Measurements from ENCODE around the gene TNNI3K. TPM values are rescaled to one million over a fixed set of nuclear protein-coding genes. Genes with fewer than 3 reads are reported as not detected.

The TNNI3K gene
- total and polyA plus RNA-seq, 2 of the 8 experiments (the other 6 are each of a cell fraction or from before 2014, with no cell fraction given), result 0.41 to 0.48 TPM

GRCh38 chr1:74237035-74237434 lies 1.8 kb downstream of the TNNI3K start:
- Histone ChIP-seq H4K20me1 (replicated peaks in 1 of 2; ENCODE audit: control insufficient read depth in 1 of 2, insufficient read depth in 2 of 2, low read length in 2 of 2) (no peaks in the 10 kb centered on the region), H3K4ac (replicated peaks; ENCODE audit: insufficient read length, low read depth, low read length) (no peak overlapping the region), H3K4me3 (ENCODE audit: extremely low read depth in 1 of 4, insufficient read depth in 2 of 4, low read depth in 3 of 4, low read length in 4 of 4) (no peak overlapping the region), H3K36me3 (ENCODE audit: control insufficient read depth in 2 of 4, insufficient read depth in 4 of 4, low read length in 3 of 4) (no peaks in the 10 kb centered on the region), H2AK5ac (ENCODE audit: low read depth, low read length) (no peak overlapping the region), H2AFZ (ENCODE audit: low read length) (no peak overlapping the region), H3K14ac (ENCODE audit: insufficient read length) (no peak overlapping the region), H2BK15ac (ENCODE audit: low read length) (no peak overlapping the region), H4K8ac (ENCODE audit: extremely low read depth, insufficient read depth, low read length) (no peak overlapping the region), H3K9ac (replicated peaks in 1 of 4; ENCODE audit: extremely low read depth in 1 of 4, low read depth in 3 of 4, low read length in 3 of 4) (no peak overlapping the region), H3K9me3 (ENCODE audit: insufficient read depth in 2 of 2, low read depth in 1 of 2, low read length in 1 of 2) (no peaks in the 10 kb centered on the region), H3K4me1 (replicated peaks in 1 of 4; ENCODE audit: control insufficient read depth in 3 of 4, insufficient read depth in 4 of 4, low read length in 3 of 4) (no peaks in the 10 kb centered on the region), H2BK120ac (replicated peaks; ENCODE audit: low read depth, low read length) (no peak overlapping the region), H2BK20ac (ENCODE audit: low read length) (no peak overlapping the region), H3K23me2 (ENCODE audit: low read depth, low read length) (no peaks in the 10 kb centered on the region; the same call in 1 of the 2 replicates), H4K91ac (replicated peaks; ENCODE audit: insufficient read length, low read length) (no peak overlapping the region), H3K79me1 (ENCODE audit: low read depth, low read length) (no peaks in the 10 kb centered on the region), H2BK5ac (ENCODE audit: low read depth, low read length) (no peak overlapping the region), H3K18ac (ENCODE audit: extremely low read depth, low read length) (no peak overlapping the region), H3K4me2 (ENCODE audit: insufficient read depth in 1 of 2, low read depth in 2 of 2, low read length in 2 of 2) (no peak overlapping the region), H3K56ac (replicated peaks; ENCODE audit: insufficient read length, low read depth, low read length) (no peak overlapping the region), H3K27ac (ENCODE audit: low read depth, low read length) (no peak overlapping the region), H2BK12ac (ENCODE audit: low read depth, low read length) (no peak overlapping the region), H3K79me2 (ENCODE audit: control insufficient read depth in 1 of 2, insufficient read depth in 2 of 2, low read length in 2 of 2) (no peaks in the 10 kb centered on the region), H4K5ac (ENCODE audit: insufficient read length, low read depth, low read length) (no peak overlapping the region), H3K23ac (ENCODE audit: insufficient read length) (no peak overlapping the region), H3K27me3 (replicated peaks in 1 of 4; ENCODE audit: control insufficient read depth in 3 of 4, extremely low read depth in 1 of 4, insufficient read depth in 3 of 4, low read length in 3 of 4) (peaks cover 0 to 2% (median 0%) of the 10 kb centered on the region in 4 experiments; a peak in 1 of 7 replicates)
- FAIRE-seq, result no peak
- CTCF ChIA-PET (ENCODE audit: partially characterized antibody), result no interaction called here
- 86% methylated on average over 1 of the region's 1 CpG; no CpG with 5 or more reads in 1 of the 2 experiments for WGBS, 2 experiments (ENCODE audit: extremely low coverage in 1 of 2, insufficient coverage in 1 of 2, insufficient read length in 1 of 2, insufficient replicate concordance in 2 of 2, low coverage in 1 of 2, low lambda C conversion rate in 2 of 2, missing lambda C conversion rate in 1 of 2)
- no peak for DNase-seq (ENCODE audit: low read depth in 1 of 2, low spot score in 2 of 2)
- no peak for TF ChIP-seq SP1 (IDR thresholded peaks at IDR 0.05; ENCODE audit: low read depth, low read length)
- TF ChIP-seq ASH2L (IDR thresholded peaks at IDR 0.05; ENCODE audit: low read length), result no peak
- TF ChIP-seq ZNF274 (IDR thresholded peaks at IDR 0.05; ENCODE audit: borderline replicate concordance, extremely low read depth, low read length), result no peak
- no peak for TF ChIP-seq RFX5 (IDR thresholded peaks at IDR 0.05; ENCODE audit: borderline replicate concordance, low read depth, low read length)
- no peak for TF ChIP-seq NANOG (IDR thresholded peaks at IDR 0.05; ENCODE audit: insufficient read depth, low read depth, low read length, poor library complexity, severe bottlenecking)
- TF ChIP-seq POU5F1 (IDR thresholded peaks at IDR 0.05; ENCODE audit: low read depth, low read length), result no peak
- TF ChIP-seq RNF2 (IDR thresholded peaks at IDR 0.05; ENCODE audit: borderline replicate concordance, low read depth, low read length, missing control alignments, poor library complexity, severe bottlenecking), result no peak
- TF ChIP-seq E2F6 (IDR thresholded peaks at IDR 0.05), result no peak
- TF ChIP-seq CHD1 (IDR thresholded peaks at IDR 0.05; ENCODE audit: low read depth, low read length), result no peak
- TF ChIP-seq SRF (IDR thresholded peaks at IDR 0.05; ENCODE audit: low read depth, low read length), result no peak
- no peak for TF ChIP-seq NRF1 (IDR thresholded peaks at IDR 0.05; ENCODE audit: low read depth, low read length)
- POLR2A ChIA-PET (ENCODE audit: partially characterized antibody), result no interaction called here

Measured in H1 (cell line).